HepG2 (cell line): ENCODE results near the gene FBLIM1. TPM values are rescaled to one million over a fixed set of nuclear protein-coding genes. Genes with fewer than 3 reads are reported as not detected.

Experiments
- GPN1 ChIP-seq: sonication (generic); formaldehyde crosslinking; IDR thresholded peaks from 2 replicates; pipeline ENCODE4 v1.5.1; 2020; ENCODE audit warnings: missing genetic modification reagents, borderline replicate concordance
- KLF9 ChIP-seq: IDR thresholded peaks from 2 replicates; pipeline ENCODE4 v1.6.1; 2016; ENCODE audit warnings: low read depth
- MAZ ChIP-seq, 2 experiments: sonication (generic) in 1 of 2; formaldehyde crosslinking in 1 of 2; IDR thresholded peaks; 2 replicates each; pipeline versions ENCODE4 v1.5.0 to v1.6.1; 2012 to 2020; ENCODE audit warnings: low read depth in 2 of 2, mild to moderate bottlenecking in 2 of 2, borderline replicate concordance in 1 of 2, improper control_type of control experiment in 1 of 2, low read length in 1 of 2, missing genetic modification reagents in 1 of 2, moderate library complexity in 1 of 2
- MTA1 ChIP-seq: sonication (generic); formaldehyde crosslinking; IDR thresholded peaks from 2 replicates; pipeline ENCODE4 v1.4.0; 2020; ENCODE audit warnings: missing genetic modification reagents, mild to moderate bottlenecking, borderline replicate concordance
- PHB2 ChIP-seq: fragments of 450-650 bp; IDR thresholded peaks from 2 replicates; pipeline ENCODE4 v1.6.1; 2018; ENCODE audit not compliant: partially characterized antibody
- SAP130 ChIP-seq: IDR thresholded peaks from 2 replicates; pipeline ENCODE4 v1.6.1; 2016; ENCODE audit warnings: low read depth
- ZBTB7B ChIP-seq: sonication (generic); formaldehyde crosslinking; IDR thresholded peaks from 2 replicates; pipeline ENCODE4 v1.4.0; 2020; ENCODE audit warnings: missing genetic modification reagents
- ZMYM3 ChIP-seq: sonication (generic); formaldehyde crosslinking; IDR thresholded peaks from 2 replicates; pipeline ENCODE4 v1.5.1; 2020; ENCODE audit warnings: mild to moderate bottlenecking, missing genetic modification reagents
- ZNF556 ChIP-seq: sonication (generic); formaldehyde crosslinking; IDR thresholded peaks from 2 replicates; pipeline ENCODE4 v1.4.0; 2020; ENCODE audit warnings: mild to moderate bottlenecking, missing genetic modification reagents, borderline replicate concordance
- polyA plus RNA-seq, 8 experiments: library from polyadenylated mRNA; depleted of rRNA in 3 of 8; stranded (reverse) in 7 of 8; unstranded in 1 of 8; fragments of >200 nt; fragmentation: Illumina TruSeq in 4 of 8; extraction: Trizol in 4 of 8; gene quantifications; 2 replicates each; pipeline versions ENCODE4 v1.2.1 to v1.2.3, GENCODE V29; 2011 to 2016; ENCODE audit warnings: low read depth in 4 of 8, missing spikeins in 1 of 8, mixed read lengths in 1 of 8; ENCODE audit not compliant: insufficient read depth in 1 of 8
- total RNA-seq, 5 experiments: library from RNA; depleted of rRNA; stranded (reverse); fragments of >200 nt; fragmentation: Illumina TruSeq; extraction: Trizol; gene quantifications; 2 replicates each; pipeline ENCODE4 v1.2.3, GENCODE V29; 2016; ENCODE audit warnings: low read depth in 1 of 5
- TF ChIP-seq, protein P1 (sequence below): sonication (generic); formaldehyde crosslinking; IDR thresholded peaks from 2 replicates; pipeline ENCODE4 v1.8.0; 2022; ENCODE audit warnings: missing genetic modification reagents, mild to moderate bottlenecking, inconsistent platforms, borderline replicate concordance
- TF ChIP-seq, protein P2 (sequence below), 2 experiments: sonication (generic) in 1 of 2; formaldehyde crosslinking in 1 of 2; IDR thresholded peaks; 2 replicates each; pipeline versions ENCODE4 v1.4.0 to v1.6.1; 2016 to 2020; ENCODE audit warnings: borderline replicate concordance in 1 of 2, low read depth in 1 of 2, mild to moderate bottlenecking in 1 of 2, missing genetic modification reagents in 1 of 2
- TF ChIP-seq, protein P3 (sequence below): sonication (generic); formaldehyde crosslinking; IDR thresholded peaks from one replicate; pipeline ENCODE4 v1.5.1; 2020; ENCODE audit warnings: mild to moderate bottlenecking, missing genetic modification reagents; ENCODE audit errors: not compliant biosample characterization

The FBLIM1 gene
- total and polyA plus RNA-seq, 2 of the 13 experiments (the other 11 are each of a cell fraction or from before 2014, with no cell fraction given), result 10.6 to 23.0 TPM

GRCh38 chr1:15740924-15741850 lies 17.4 kb upstream of the FBLIM1 start (continued):
- TF ChIP-seq, protein P1, sequence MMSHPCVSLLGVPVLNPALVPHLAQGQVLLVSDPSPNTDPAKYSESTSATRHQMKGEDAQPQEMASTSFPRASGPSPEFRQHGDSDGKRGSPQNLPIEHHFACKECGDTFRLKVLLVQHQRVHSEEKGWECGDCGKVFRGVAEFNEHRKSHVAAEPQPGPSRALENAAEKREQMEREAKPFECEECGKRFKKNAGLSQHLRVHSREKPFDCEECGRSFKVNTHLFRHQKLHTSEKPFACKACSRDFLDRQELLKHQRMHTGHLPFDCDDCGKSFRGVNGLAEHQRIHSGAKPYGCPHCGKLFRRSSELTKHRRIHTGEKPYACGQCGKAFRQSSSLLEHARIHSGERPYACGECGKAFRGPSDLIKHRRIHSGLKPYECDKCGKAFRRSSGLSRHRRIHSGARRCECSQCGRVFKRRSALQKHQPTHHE (CRISPR knock-in tag), result no peak
- TF ChIP-seq ZNF556 (CRISPR knock-in tag), result no peak
- TF ChIP-seq MTA1 (CRISPR knock-in tag), result no peak; the same call in 1 of the 2 replicates
- no peak for TF ChIP-seq GPN1 (CRISPR knock-in tag)
- no peak for TF ChIP-seq KLF9 (CRISPR knock-in tag)
- TF ChIP-seq, protein P2, sequence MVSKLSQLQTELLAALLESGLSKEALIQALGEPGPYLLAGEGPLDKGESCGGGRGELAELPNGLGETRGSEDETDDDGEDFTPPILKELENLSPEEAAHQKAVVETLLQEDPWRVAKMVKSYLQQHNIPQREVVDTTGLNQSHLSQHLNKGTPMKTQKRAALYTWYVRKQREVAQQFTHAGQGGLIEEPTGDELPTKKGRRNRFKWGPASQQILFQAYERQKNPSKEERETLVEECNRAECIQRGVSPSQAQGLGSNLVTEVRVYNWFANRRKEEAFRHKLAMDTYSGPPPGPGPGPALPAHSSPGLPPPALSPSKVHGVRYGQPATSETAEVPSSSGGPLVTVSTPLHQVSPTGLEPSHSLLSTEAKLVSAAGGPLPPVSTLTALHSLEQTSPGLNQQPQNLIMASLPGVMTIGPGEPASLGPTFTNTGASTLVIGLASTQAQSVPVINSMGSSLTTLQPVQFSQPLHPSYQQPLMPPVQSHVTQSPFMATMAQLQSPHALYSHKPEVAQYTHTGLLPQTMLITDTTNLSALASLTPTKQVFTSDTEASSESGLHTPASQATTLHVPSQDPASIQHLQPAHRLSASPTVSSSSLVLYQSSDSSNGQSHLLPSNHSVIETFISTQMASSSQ (IDR thresholded peaks at IDR 0.05; ENCODE audit: low read depth), result no peak
- TF ChIP-seq, protein P2 (CRISPR knock-in tag; IDR thresholded peaks at IDR 0.05; ENCODE audit: borderline replicate concordance), result no peak
- TF ChIP-seq SAP130 (CRISPR knock-in tag), result peak; percentile 67
- TF ChIP-seq, protein P3, sequence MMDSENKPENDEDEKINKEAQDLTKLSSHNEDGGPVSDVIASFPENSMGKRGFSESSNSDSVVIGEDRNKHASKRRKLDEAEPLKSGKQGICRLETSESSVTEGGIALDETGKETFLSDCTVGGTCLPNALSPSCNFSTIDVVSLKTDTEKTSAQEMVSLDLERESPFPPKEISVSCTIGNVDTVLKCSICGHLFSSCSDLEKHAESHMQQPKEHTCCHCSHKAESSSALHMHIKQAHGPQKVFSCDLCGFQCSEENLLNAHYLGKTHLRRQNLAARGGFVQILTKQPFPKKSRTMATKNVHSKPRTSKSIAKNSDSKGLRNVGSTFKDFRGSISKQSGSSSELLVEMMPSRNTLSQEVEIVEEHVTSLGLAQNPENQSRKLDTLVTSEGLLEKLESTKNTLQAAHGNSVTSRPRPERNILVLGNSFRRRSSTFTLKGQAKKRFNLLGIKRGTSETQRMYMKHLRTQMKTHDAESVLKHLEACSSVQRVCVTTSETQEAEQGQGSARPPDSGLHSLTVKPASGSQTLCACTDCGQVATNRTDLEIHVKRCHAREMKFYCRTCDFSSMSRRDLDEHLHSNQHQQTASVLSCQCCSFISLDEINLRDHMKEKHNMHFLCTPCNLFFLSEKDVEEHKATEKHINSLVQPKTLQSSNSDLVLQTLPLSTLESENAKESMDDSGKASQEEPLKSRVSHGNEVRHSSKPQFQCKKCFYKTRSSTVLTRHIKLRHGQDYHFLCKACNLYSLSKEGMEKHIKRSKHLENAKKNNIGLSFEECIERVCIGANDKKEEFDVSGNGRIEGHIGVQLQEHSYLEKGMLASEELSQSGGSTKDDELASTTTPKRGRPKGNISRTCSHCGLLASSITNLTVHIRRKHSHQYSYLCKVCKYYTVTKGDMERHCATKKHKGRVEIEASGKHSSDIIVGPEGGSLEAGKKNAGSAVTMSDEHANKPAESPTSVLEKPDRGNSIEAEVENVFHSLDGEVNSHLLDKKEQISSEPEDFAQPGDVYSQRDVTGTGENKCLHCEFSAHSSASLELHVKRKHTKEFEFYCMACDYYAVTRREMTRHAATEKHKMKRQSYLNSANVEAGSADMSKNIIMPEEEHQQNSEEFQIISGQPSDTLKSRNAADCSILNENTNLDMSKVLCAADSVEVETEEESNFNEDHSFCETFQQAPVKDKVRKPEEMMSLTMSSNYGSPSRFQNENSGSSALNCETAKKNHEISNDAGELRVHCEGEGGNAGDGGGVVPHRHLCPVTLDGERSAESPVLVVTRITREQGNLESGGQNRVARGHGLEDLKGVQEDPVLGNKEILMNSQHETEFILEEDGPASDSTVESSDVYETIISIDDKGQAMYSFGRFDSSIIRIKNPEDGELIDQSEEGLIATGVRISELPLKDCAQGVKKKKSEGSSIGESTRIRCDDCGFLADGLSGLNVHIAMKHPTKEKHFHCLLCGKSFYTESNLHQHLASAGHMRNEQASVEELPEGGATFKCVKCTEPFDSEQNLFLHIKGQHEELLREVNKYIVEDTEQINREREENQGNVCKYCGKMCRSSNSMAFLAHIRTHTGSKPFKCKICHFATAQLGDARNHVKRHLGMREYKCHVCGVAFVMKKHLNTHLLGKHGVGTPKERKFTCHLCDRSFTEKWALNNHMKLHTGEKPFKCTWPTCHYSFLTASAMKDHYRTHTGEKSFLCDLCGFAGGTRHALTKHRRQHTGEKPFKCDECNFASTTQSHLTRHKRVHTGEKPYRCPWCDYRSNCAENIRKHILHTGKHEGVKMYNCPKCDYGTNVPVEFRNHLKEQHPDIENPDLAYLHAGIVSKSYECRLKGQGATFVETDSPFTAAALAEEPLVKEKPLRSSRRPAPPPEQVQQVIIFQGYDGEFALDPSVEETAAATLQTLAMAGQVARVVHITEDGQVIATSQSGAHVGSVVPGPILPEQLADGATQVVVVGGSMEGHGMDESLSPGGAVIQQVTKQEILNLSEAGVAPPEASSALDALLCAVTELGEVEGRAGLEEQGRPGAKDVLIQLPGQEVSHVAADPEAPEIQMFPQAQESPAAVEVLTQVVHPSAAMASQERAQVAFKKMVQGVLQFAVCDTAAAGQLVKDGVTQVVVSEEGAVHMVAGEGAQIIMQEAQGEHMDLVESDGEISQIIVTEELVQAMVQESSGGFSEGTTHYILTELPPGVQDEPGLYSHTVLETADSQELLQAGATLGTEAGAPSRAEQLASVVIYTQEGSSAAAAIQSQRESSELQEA (CRISPR knock-in tag), result no peak
- peak; percentile 46; the same call in 1 of the 2 replicates for TF ChIP-seq ZBTB7B (CRISPR knock-in tag)
- no peak for TF ChIP-seq MAZ (IDR thresholded peaks at IDR 0.05; ENCODE audit: borderline replicate concordance, low read depth, low read length)
- TF ChIP-seq MAZ (CRISPR knock-in tag; IDR thresholded peaks at IDR 0.05; ENCODE audit: low read depth), result peak; percentile 56; the same call in 1 of the 2 replicates
- TF ChIP-seq ZMYM3 (CRISPR knock-in tag), result no peak; the same call in 1 of the 2 replicates
- no peak for TF ChIP-seq PHB2
